Mesothelial cell of epicardium (in vitro differentiated cells): Measurements from ENCODE around the gene SDC3. TPM values are rescaled to one million over a fixed set of nuclear protein-coding genes. Genes with fewer than 3 reads are reported as not detected.
"Not testable (repeated sequence)": the region's sequence is repeated elsewhere in the genome, so short reads cannot be mapped to it uniquely, and the experiment has no call there.

Experiments
- DNase-seq, 2 experiments: peaks; one replicate each; pipeline ENCODE4 v3.0.0; 2021; ENCODE audit warnings: low spot score in 2 of 2; ENCODE audit not compliant: unreplicated experiment in 2 of 2
- H3K27ac Mint-ChIP-seq: 2 replicates; pipeline ENCODE4 v1.8.0; 2021; ENCODE audit warnings: mixed read lengths
- H3K27me3 Mint-ChIP-seq: 2 replicates; pipeline ENCODE4 v1.8.0; 2021; ENCODE audit warnings: low read depth, mixed read lengths
- H3K36me3 Mint-ChIP-seq: 2 replicates; pipeline ENCODE4 v1.8.0; 2021; ENCODE audit warnings: mixed read lengths
- H3K4me1 Mint-ChIP-seq: 2 replicates; pipeline ENCODE4 v1.8.0; 2021; ENCODE audit warnings: mixed read lengths
- H3K4me3 Mint-ChIP-seq: 2 replicates; pipeline ENCODE4 v1.8.0; 2021; ENCODE audit warnings: mild to moderate bottlenecking, moderate library complexity, mixed read lengths
- H3K9me3 Mint-ChIP-seq: 2 replicates; pipeline ENCODE4 v1.8.0; 2021; ENCODE audit warnings: mixed read lengths
- CTCF ChIP-seq: fragments of 200-600 bp; sonication (generic); IDR thresholded peaks from one replicate; pipeline ENCODE4 v1.5.0; 2021; ENCODE audit warnings: antibody characterized with exemption; ENCODE audit not compliant: unreplicated experiment
- total RNA-seq: library from RNA; stranded (reverse); gene quantifications from 3 replicates; pipeline ENCODE4 v1.2.1, GENCODE V29; 2021

The SDC3 gene
- total RNA-seq, 1 donor from 2014 or later = 46.7 TPM

- no peak for TF ChIP-seq CTCF
- H3K27me3 Mint-ChIP-seq = no peaks in the 10 kb centered on the region
- H3K36me3 Mint-ChIP-seq = no peaks in the 10 kb centered on the region
- H3K9me3 Mint-ChIP-seq = no peaks in the 10 kb centered on the region
- no peak overlapping the region for H3K27ac Mint-ChIP-seq
- no peak overlapping the region for H3K4me3 Mint-ChIP-seq
- DNase-seq = no peak
- peaks cover under 1% of the 10 kb centered on the region for H3K4me1 Mint-ChIP-seq
These were observed 36.3 kb downstream of the SDC3 start for GRCh38 chr1:30872033-30872947.

- Mint-ChIP-seq H3K9me3 (no peaks in the 10 kb centered on the region), H3K27ac (no peak overlapping the region), H3K4me3 (no peak overlapping the region)
These were observed 37.2 kb downstream of the SDC3 start for GRCh38 chr1:30871276-30871871.

GRCh38 chr1:30870656-30871055 is 37.9 kb downstream of the SDC3 start:
- no peak overlapping the region for H3K4me3 Mint-ChIP-seq

More at GRCh38 chr1:30871276-30871871, 37.2 kb downstream of the SDC3 start:
- H3K36me3 Mint-ChIP-seq = no peaks in the 10 kb centered on the region
- H3K27me3 Mint-ChIP-seq = no peaks in the 10 kb centered on the region
- no peak for DNase-seq
- TF ChIP-seq CTCF = no peak
- no peaks in the 10 kb centered on the region for H3K4me1 Mint-ChIP-seq

GRCh38 chr1:30870035-30870434 is 38.5 kb downstream of the SDC3 start:
- no peaks in the 10 kb centered on the region for H3K4me1 Mint-ChIP-seq
- H3K27me3 Mint-ChIP-seq = no peaks in the 10 kb centered on the region
- no peak overlapping the region for H3K4me3 Mint-ChIP-seq
- no peaks in the 10 kb centered on the region for H3K9me3 Mint-ChIP-seq
- no peak for TF ChIP-seq CTCF
- no peak for DNase-seq
- H3K36me3 Mint-ChIP-seq = no peaks in the 10 kb centered on the region
- no peak overlapping the region for H3K27ac Mint-ChIP-seq

More at GRCh38 chr1:30870656-30871055, 37.9 kb downstream of the SDC3 start:
- no peak for DNase-seq
- no peak overlapping the region for H3K27ac Mint-ChIP-seq
- no peak for TF ChIP-seq CTCF
- H3K4me1 Mint-ChIP-seq = no peaks in the 10 kb centered on the region
- H3K27me3 Mint-ChIP-seq = no peaks in the 10 kb centered on the region
- no peaks in the 10 kb centered on the region for H3K9me3 Mint-ChIP-seq
- H3K36me3 Mint-ChIP-seq = no peaks in the 10 kb centered on the region

- no peak for TF ChIP-seq CTCF
- no peaks in the 10 kb centered on the region for H3K9me3 Mint-ChIP-seq
- H3K27ac Mint-ChIP-seq = no peak overlapping the region
- H3K27me3 Mint-ChIP-seq = no peaks in the 10 kb centered on the region
- H3K36me3 Mint-ChIP-seq = no peaks in the 10 kb centered on the region
- H3K4me1 Mint-ChIP-seq = no peaks in the 10 kb centered on the region
- no peak for DNase-seq
- no peak overlapping the region for H3K4me3 Mint-ChIP-seq
These were observed 39.6 kb downstream of the SDC3 start for GRCh38 chr1:30868833-30869435.

GRCh38 chr1:30868057-30868456 is 40.5 kb downstream of the SDC3 start:
- not testable (repeated sequence) for H3K27me3 Mint-ChIP-seq, H3K4me3 Mint-ChIP-seq, H3K36me3 Mint-ChIP-seq, DNase-seq, H3K27ac Mint-ChIP-seq, H3K4me1 Mint-ChIP-seq, H3K9me3 Mint-ChIP-seq
